ENCODE measurements around the gene TMTC1. TPM values are rescaled to one million over a fixed set of nuclear protein-coding genes. Genes with fewer than 3 reads are reported as not detected.
"Not testable (repeated sequence)": the region's sequence is repeated elsewhere in the genome, so short reads cannot be mapped to it uniquely, and the experiment has no call there.

Gene TMTC1
- total and polyA plus RNA-seq, 2 donors (not counting 1 experiment from before 2014, with no cell fraction given): 62.2 to 222 TPM

DNA sequence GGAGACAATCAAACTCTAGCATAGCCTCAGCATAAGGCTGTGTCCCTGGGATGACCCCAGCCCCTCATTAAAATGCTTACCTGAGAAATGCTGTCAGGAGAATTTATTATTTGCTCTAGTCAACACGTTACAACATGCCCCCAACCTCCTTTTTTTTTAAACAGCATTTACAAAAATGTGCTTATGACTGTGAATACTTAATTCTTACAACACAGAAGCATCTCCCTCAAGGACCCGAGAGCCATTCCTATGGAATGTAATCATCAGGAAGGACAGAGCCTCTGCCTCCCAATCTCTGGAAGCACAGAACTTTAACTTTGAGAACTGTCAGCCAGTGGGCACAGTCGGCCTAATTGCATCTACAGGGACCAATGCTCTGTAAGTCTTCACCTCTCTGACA, 149.7 kb downstream of the TMTC1 start:
- H2AFZ ChIP-seq (ENCODE audit: low read length): no peak overlapping the region
- no peak overlapping the region for H3K4me2 ChIP-seq (ENCODE audit: extremely low read depth, insufficient read depth, low read length)
- H3K36me3 ChIP-seq (ENCODE audit: control insufficient read depth, insufficient read depth, low read length): no peaks in the 10 kb centered on the region
- H3K27me3 ChIP-seq (ENCODE audit: control insufficient read depth, insufficient read depth, low read length): no peaks in the 10 kb centered on the region
- peak; percentile 33 to 57 for DNase-seq (ENCODE audit: low read depth in 2 of 2)
- no peaks in the 10 kb centered on the region for H3K9me3 ChIP-seq (ENCODE audit: control insufficient read depth, insufficient read depth, low read depth, low read length)
- no peak overlapping the region for H3K4me3 ChIP-seq (replicated peaks in 1 of 4; ENCODE audit: control extremely low read depth in 1 of 4, insufficient read depth in 1 of 4, low read depth in 3 of 4, low read length in 4 of 4)
- no peaks in the 10 kb centered on the region for H4K20me1 ChIP-seq (ENCODE audit: control insufficient read depth, extremely low read depth, insufficient read depth, low read length)
- no peaks in the 10 kb centered on the region for H3K79me2 ChIP-seq (ENCODE audit: control insufficient read depth, insufficient read depth, low read length)
- H3K27ac ChIP-seq (ENCODE audit: insufficient read depth, low read length): no peak overlapping the region
- TF ChIP-seq, protein P1, sequence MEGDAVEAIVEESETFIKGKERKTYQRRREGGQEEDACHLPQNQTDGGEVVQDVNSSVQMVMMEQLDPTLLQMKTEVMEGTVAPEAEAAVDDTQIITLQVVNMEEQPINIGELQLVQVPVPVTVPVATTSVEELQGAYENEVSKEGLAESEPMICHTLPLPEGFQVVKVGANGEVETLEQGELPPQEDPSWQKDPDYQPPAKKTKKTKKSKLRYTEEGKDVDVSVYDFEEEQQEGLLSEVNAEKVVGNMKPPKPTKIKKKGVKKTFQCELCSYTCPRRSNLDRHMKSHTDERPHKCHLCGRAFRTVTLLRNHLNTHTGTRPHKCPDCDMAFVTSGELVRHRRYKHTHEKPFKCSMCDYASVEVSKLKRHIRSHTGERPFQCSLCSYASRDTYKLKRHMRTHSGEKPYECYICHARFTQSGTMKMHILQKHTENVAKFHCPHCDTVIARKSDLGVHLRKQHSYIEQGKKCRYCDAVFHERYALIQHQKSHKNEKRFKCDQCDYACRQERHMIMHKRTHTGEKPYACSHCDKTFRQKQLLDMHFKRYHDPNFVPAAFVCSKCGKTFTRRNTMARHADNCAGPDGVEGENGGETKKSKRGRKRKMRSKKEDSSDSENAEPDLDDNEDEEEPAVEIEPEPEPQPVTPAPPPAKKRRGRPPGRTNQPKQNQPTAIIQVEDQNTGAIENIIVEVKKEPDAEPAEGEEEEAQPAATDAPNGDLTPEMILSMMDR (conservative IDR thresholded peaks at IDR 0.05 in 1 of 2, IDR thresholded peaks at IDR 0.05 in 1 of 2; ENCODE audit: low read depth in 1 of 2, low read length in 2 of 2): no peak
- TF ChIP-seq EZH2 (IDR thresholded peaks at IDR 0.05; ENCODE audit: low read length, missing control alignments): no peak
- H3K9ac ChIP-seq (ENCODE audit: insufficient read depth, low read length): no peak overlapping the region
- H3K4me1 ChIP-seq (ENCODE audit: control insufficient read depth, extremely low read depth, insufficient read depth, low read length): no peaks in the 10 kb centered on the region

DNA sequence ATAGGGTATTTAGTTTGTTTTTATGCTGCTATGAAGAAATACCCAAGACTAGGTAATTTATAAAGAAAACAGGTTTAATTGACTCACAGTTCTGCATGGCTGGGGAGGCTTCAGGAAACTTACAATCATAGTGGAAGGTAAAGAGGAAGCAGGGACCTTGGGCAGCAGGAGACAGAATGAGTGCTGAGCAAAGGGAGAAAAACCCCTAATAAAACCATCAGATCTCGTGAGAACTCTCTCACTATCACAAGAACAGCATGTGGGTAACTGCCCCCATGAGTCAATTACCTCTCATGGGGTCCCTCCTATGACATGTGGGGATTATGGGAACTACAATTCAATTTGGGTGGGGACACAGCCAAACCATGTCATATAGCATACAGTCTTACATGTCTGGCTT, 153.6 kb downstream of the TMTC1 start:
- not testable (repeated sequence) for H3K4me3 ChIP-seq (replicated peaks in 1 of 4; ENCODE audit: control extremely low read depth in 1 of 4, insufficient read depth in 1 of 4, low read depth in 3 of 4, low read length in 4 of 4); H4K20me1 ChIP-seq (ENCODE audit: control insufficient read depth, extremely low read depth, insufficient read depth, low read length); H3K27ac ChIP-seq (ENCODE audit: insufficient read depth, low read length); H2AFZ ChIP-seq (ENCODE audit: low read length); H3K4me2 ChIP-seq (ENCODE audit: extremely low read depth, insufficient read depth, low read length); H3K9ac ChIP-seq (ENCODE audit: insufficient read depth, low read length); H3K9me3 ChIP-seq (ENCODE audit: control insufficient read depth, insufficient read depth, low read depth, low read length); H3K36me3 ChIP-seq (ENCODE audit: control insufficient read depth, insufficient read depth, low read length); H3K4me1 ChIP-seq (ENCODE audit: control insufficient read depth, extremely low read depth, insufficient read depth, low read length); H3K79me2 ChIP-seq (ENCODE audit: control insufficient read depth, insufficient read depth, low read length); DNase-seq (ENCODE audit: low read depth in 2 of 2); H3K27me3 ChIP-seq (ENCODE audit: control insufficient read depth, insufficient read depth, low read length)

DNA sequence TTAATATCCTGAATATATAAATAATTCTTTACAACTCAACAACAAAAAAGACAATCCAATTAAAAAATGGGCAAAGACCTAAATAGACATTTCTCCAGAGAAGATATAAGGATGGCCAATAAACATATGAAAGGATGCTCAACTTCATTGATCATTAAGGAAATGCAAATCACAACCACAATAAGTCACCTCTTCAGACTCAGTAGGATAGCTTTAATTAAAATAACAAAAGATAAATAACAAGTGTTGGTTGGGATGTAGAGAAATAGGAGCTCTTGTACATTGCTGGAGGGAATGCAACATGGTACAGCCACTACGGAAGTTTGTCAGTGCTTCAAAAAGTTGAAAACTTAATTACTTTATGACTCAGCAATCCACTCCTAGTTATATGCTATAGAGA, 156.5 kb downstream of the TMTC1 start:
- Histone ChIP-seq H2AFZ (ENCODE audit: low read length) (no peak overlapping the region), H3K4me2 (ENCODE audit: extremely low read depth, insufficient read depth, low read length) (no peak overlapping the region), H3K9ac (ENCODE audit: insufficient read depth, low read length) (no peak overlapping the region), H3K4me3 (replicated peaks in 1 of 4; ENCODE audit: control extremely low read depth in 1 of 4, insufficient read depth in 1 of 4, low read depth in 3 of 4, low read length in 4 of 4) (no peak overlapping the region), H3K27me3 (ENCODE audit: control insufficient read depth, insufficient read depth, low read length) (no peaks in the 10 kb centered on the region), H3K9me3 (ENCODE audit: control insufficient read depth, insufficient read depth, low read depth, low read length) (no peaks in the 10 kb centered on the region), H3K27ac (ENCODE audit: insufficient read depth, low read length) (no peak overlapping the region), H3K79me2 (ENCODE audit: control insufficient read depth, insufficient read depth, low read length) (no peaks in the 10 kb centered on the region), H3K36me3 (ENCODE audit: control insufficient read depth, insufficient read depth, low read length) (no peaks in the 10 kb centered on the region), H3K4me1 (ENCODE audit: control insufficient read depth, extremely low read depth, insufficient read depth, low read length) (no peaks in the 10 kb centered on the region), H4K20me1 (ENCODE audit: control insufficient read depth, extremely low read depth, insufficient read depth, low read length) (no peaks in the 10 kb centered on the region)
- no peak for DNase-seq (ENCODE audit: low read depth in 2 of 2)
- no peak for TF ChIP-seq EZH2 (IDR thresholded peaks at IDR 0.05; ENCODE audit: low read length, missing control alignments)
- TF ChIP-seq, protein P1 (conservative IDR thresholded peaks at IDR 0.05 in 1 of 2, IDR thresholded peaks at IDR 0.05 in 1 of 2; ENCODE audit: low read depth in 1 of 2, low read length in 2 of 2): no peak
